ENCODE measurements around the gene ELOVL7.

DNA sequence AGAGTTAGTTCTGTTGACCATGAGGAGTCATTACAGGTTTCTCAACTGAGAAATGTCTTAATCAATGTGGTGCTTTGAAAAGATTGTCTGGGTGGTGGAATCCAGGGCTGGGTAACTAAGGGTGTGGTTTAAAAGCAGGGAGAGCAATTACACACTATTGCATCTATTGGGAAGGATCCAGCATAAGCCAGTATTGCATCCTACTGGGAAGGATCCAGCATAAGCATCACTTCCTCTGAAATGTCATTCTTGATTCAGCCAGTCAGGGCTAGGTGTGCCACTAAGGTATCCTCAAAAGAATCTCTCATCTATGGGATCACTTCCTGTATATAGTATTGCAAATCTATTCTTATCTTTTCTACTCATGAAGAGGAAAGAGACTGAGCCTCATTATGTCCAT is 38.6 kb downstream of the ELOVL7 start:
- TF ChIP-seq EZH2 (IDR thresholded peaks at IDR 0.05) = no peak
- TF ChIP-seq, protein P1, sequence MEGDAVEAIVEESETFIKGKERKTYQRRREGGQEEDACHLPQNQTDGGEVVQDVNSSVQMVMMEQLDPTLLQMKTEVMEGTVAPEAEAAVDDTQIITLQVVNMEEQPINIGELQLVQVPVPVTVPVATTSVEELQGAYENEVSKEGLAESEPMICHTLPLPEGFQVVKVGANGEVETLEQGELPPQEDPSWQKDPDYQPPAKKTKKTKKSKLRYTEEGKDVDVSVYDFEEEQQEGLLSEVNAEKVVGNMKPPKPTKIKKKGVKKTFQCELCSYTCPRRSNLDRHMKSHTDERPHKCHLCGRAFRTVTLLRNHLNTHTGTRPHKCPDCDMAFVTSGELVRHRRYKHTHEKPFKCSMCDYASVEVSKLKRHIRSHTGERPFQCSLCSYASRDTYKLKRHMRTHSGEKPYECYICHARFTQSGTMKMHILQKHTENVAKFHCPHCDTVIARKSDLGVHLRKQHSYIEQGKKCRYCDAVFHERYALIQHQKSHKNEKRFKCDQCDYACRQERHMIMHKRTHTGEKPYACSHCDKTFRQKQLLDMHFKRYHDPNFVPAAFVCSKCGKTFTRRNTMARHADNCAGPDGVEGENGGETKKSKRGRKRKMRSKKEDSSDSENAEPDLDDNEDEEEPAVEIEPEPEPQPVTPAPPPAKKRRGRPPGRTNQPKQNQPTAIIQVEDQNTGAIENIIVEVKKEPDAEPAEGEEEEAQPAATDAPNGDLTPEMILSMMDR (IDR thresholded peaks at IDR 0.05) = no peak

Data from neural progenitor cell (in vitro differentiated cells).